ENCODE results near the gene SYT12.

Gene SYT12

GRCh38 chr11:67026941-67027340 lies 4.0 kb downstream of the SYT12 start:
- H3K4me2 ChIP-seq: no peak overlapping the region
- H3K79me2 ChIP-seq (ENCODE audit: insufficient read depth, low read depth): no peaks in the 10 kb centered on the region
- H3K9ac ChIP-seq: no peak overlapping the region
- no peak for TF ChIP-seq CTCF (conservative IDR thresholded peaks at IDR 0.05; ENCODE audit: low read depth, low read length)
- H3K27ac ChIP-seq: no peak overlapping the region
- no peaks in the 10 kb centered on the region for H4K20me1 ChIP-seq (ENCODE audit: insufficient read depth)
- H3K4me3 ChIP-seq (IDR thresholded peaks at IDR 0.05; ENCODE audit: insufficient read depth, low read depth, low read length): no peak overlapping the region
- H3K36me3 ChIP-seq (ENCODE audit: insufficient read depth): no peaks in the 10 kb centered on the region
- peaks cover 24% of the 10 kb centered on the region for H3K27me3 ChIP-seq (ENCODE audit: insufficient read depth, low read depth)
- peaks cover 21% of the 10 kb centered on the region for H3K4me1 ChIP-seq (ENCODE audit: low read depth, poor library complexity, severe bottlenecking)
- H2AFZ ChIP-seq (ENCODE audit: low read depth): no peak overlapping the region

- peaks cover 18% of the 10 kb centered on the region for H3K27me3 ChIP-seq (ENCODE audit: insufficient read depth, low read depth)
- H3K4me3 ChIP-seq (IDR thresholded peaks at IDR 0.05; ENCODE audit: insufficient read depth, low read depth, low read length): no peak overlapping the region
- no peaks in the 10 kb centered on the region for H3K79me2 ChIP-seq (ENCODE audit: insufficient read depth, low read depth)
- H3K27ac ChIP-seq: no peak overlapping the region
- no peaks in the 10 kb centered on the region for H4K20me1 ChIP-seq (ENCODE audit: insufficient read depth)
- H2AFZ ChIP-seq (ENCODE audit: low read depth): no peak overlapping the region
- no peak overlapping the region for H3K4me2 ChIP-seq
- no peak overlapping the region for H3K9ac ChIP-seq
- no peaks in the 10 kb centered on the region for H3K36me3 ChIP-seq (ENCODE audit: insufficient read depth)
- TF ChIP-seq CTCF (conservative IDR thresholded peaks at IDR 0.05; ENCODE audit: low read depth, low read length): no peak
- H3K4me1 ChIP-seq (ENCODE audit: low read depth, poor library complexity, severe bottlenecking): peaks cover 21% of the 10 kb centered on the region
These were observed 4.6 kb downstream of the SYT12 start for GRCh38 chr11:67027483-67027930.

GRCh38 chr11:67027943-67028542 lies 5.1 kb downstream of the SYT12 start:
- no peak overlapping the region for H3K27ac ChIP-seq
- no peak overlapping the region for H3K9ac ChIP-seq
- no peaks in the 10 kb centered on the region for H3K36me3 ChIP-seq (ENCODE audit: insufficient read depth)
- peaks cover 14% of the 10 kb centered on the region; the same call in 1 of the 2 replicates for H3K27me3 ChIP-seq (ENCODE audit: insufficient read depth, low read depth)
- H2AFZ ChIP-seq (ENCODE audit: low read depth): no peak overlapping the region
- no peaks in the 10 kb centered on the region for H4K20me1 ChIP-seq (ENCODE audit: insufficient read depth)
- no peaks in the 10 kb centered on the region for H3K79me2 ChIP-seq (ENCODE audit: insufficient read depth, low read depth)
- H3K4me3 ChIP-seq (IDR thresholded peaks at IDR 0.05; ENCODE audit: insufficient read depth, low read depth, low read length): no peak overlapping the region
- no peak for TF ChIP-seq CTCF (conservative IDR thresholded peaks at IDR 0.05; ENCODE audit: low read depth, low read length)
- H3K4me1 ChIP-seq (ENCODE audit: low read depth, poor library complexity, severe bottlenecking): peaks cover 21% of the 10 kb centered on the region
- no peak overlapping the region for H3K4me2 ChIP-seq

GRCh38 chr11:67029146-67029545 lies 6.2 kb downstream of the SYT12 start:
- Histone ChIP-seq H3K9ac (no peak overlapping the region), H4K20me1 (ENCODE audit: insufficient read depth) (no peaks in the 10 kb centered on the region), H3K4me3 (IDR thresholded peaks at IDR 0.05; ENCODE audit: insufficient read depth, low read depth, low read length) (no peak overlapping the region), H2AFZ (ENCODE audit: low read depth) (no peak overlapping the region), H3K27ac (no peak overlapping the region), H3K4me1 (ENCODE audit: low read depth, poor library complexity, severe bottlenecking) (peaks cover 24% of the 10 kb centered on the region), H3K79me2 (ENCODE audit: insufficient read depth, low read depth) (no peaks in the 10 kb centered on the region), H3K27me3 (ENCODE audit: insufficient read depth, low read depth) (peaks cover 6% of the 10 kb centered on the region; the same call in 1 of the 2 replicates), H3K36me3 (ENCODE audit: insufficient read depth) (no peaks in the 10 kb centered on the region), H3K4me2 (no peak overlapping the region)
- no peak for TF ChIP-seq CTCF (conservative IDR thresholded peaks at IDR 0.05; ENCODE audit: low read depth, low read length)
